ENCODE data around the gene DGKI. TPM values are rescaled to one million over a fixed set of nuclear protein-coding genes. Genes with fewer than 3 reads are reported as not detected.

DGKI gene
- total RNA-seq, 1 donor from 2014 or later: 5.5 TPM

DNA sequence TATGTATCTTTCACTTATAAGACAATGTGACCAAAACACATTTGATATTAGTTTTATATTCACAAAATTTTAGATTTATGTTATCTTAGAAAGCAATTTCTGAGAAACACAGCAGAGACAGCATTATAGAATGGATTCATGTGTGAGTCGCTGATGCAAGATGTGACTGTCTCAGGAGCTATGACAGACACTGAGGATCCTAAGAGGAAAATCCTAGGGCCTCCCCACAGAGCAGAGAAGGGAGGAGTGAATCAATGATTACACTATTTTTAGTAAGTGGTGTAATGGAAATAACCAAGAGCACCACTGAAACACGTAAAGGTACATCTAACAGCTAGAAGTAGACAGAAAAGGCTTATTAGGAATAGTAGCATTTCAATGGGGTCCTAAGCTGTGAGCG is 299.3 kb downstream of the DGKI start:
- H3K4me3 Mint-ChIP-seq: no peak overlapping the region
- no peak for DNase-seq (ENCODE audit: low spot score)
- no peaks in the 10 kb centered on the region for H3K9me3 Mint-ChIP-seq
- H2AFZ ChIP-seq (replicated peaks): no peak overlapping the region
- no peaks in the 10 kb centered on the region for H3K4me1 ChIP-seq
- H3K36me3 Mint-ChIP-seq: no peaks in the 10 kb centered on the region
- no peak overlapping the region for H3K27ac Mint-ChIP-seq
- no peaks in the 10 kb centered on the region for H3K79me2 ChIP-seq (ENCODE audit: low read depth)
- H3K4me2 ChIP-seq: no peak overlapping the region
- H3K4me3 ChIP-seq: no peak overlapping the region
- no peaks in the 10 kb centered on the region for H3K9me3 ChIP-seq (ENCODE audit: low read depth)
- H4K20me1 ChIP-seq (ENCODE audit: low read depth): no peaks in the 10 kb centered on the region
- no peaks in the 10 kb centered on the region for H3K27me3 Mint-ChIP-seq (ENCODE audit: insufficient read depth, low read depth)
- no peak overlapping the region for H3K9ac ChIP-seq
- no peaks in the 10 kb centered on the region for H3K36me3 ChIP-seq
- H3K4me1 Mint-ChIP-seq: no peaks in the 10 kb centered on the region
- no peaks in the 10 kb centered on the region for H3F3A ChIP-seq (ENCODE audit: low read depth)
- H3K27me3 ChIP-seq: no peaks in the 10 kb centered on the region
- H3K27ac ChIP-seq: no peak overlapping the region
- TF ChIP-seq EZH2phosphoT487 (IDR thresholded peaks at IDR 0.05): no peak

DNA sequence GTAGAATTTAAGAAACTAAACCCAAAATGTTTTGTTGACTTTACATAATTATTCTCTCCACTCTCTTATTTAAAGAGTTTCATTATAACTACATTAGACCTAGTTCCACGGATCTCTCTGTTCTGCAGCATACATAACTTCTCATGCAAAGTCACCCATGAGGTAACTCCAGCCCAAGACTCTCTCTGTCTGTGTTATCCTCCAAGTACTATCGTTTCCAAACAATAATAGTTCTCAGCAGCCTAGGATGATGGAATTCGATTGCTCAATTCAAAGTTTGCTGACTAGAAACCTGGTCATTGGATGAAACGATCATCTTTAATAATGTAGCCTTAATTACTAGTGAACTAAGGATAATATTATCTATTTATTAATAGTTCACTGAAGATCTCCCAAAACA is 300.1 kb downstream of the DGKI start:
- no peak for DNase-seq (ENCODE audit: low spot score)

DNA sequence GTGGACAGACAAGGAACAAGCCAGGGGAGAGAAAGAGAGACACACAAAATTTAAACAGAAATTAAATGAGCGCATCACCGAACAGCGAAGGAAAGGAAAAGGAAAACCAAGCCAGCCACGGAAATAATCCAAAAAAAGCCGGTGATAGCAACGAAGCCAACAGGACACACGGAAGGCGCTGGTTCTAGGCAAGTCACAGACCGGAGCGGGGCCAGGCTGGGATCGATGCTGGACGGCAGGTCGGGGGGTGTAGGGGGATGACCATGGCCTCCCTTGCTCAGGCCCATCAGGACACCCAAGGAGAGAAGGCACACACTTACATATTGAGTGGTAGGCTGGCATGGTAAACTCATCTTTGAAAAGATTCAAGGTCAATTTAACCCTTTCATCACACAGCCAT is 300.8 kb downstream of the DGKI start:
- H2AFZ ChIP-seq (replicated peaks): no peak overlapping the region
- H3K27me3 Mint-ChIP-seq (ENCODE audit: insufficient read depth, low read depth): no peaks in the 10 kb centered on the region
- H3K27me3 ChIP-seq: no peaks in the 10 kb centered on the region
- H3K27ac Mint-ChIP-seq: no peak overlapping the region
- H3K4me2 ChIP-seq: no peak overlapping the region
- H3K36me3 Mint-ChIP-seq: no peaks in the 10 kb centered on the region
- H3K27ac ChIP-seq: no peak overlapping the region
- no peak overlapping the region for H3K9ac ChIP-seq
- H3K79me2 ChIP-seq (ENCODE audit: low read depth): no peaks in the 10 kb centered on the region
- no peaks in the 10 kb centered on the region for H3K9me3 ChIP-seq (ENCODE audit: low read depth)
- no peak for DNase-seq (ENCODE audit: low spot score)
- no peaks in the 10 kb centered on the region for H3K4me1 ChIP-seq
- H4K20me1 ChIP-seq (ENCODE audit: low read depth): no peaks in the 10 kb centered on the region
- TF ChIP-seq EZH2phosphoT487 (IDR thresholded peaks at IDR 0.05) (no peak), EZH2 (IDR thresholded peaks at IDR 0.05) (no peak)
- TF ChIP-seq, protein P1, sequence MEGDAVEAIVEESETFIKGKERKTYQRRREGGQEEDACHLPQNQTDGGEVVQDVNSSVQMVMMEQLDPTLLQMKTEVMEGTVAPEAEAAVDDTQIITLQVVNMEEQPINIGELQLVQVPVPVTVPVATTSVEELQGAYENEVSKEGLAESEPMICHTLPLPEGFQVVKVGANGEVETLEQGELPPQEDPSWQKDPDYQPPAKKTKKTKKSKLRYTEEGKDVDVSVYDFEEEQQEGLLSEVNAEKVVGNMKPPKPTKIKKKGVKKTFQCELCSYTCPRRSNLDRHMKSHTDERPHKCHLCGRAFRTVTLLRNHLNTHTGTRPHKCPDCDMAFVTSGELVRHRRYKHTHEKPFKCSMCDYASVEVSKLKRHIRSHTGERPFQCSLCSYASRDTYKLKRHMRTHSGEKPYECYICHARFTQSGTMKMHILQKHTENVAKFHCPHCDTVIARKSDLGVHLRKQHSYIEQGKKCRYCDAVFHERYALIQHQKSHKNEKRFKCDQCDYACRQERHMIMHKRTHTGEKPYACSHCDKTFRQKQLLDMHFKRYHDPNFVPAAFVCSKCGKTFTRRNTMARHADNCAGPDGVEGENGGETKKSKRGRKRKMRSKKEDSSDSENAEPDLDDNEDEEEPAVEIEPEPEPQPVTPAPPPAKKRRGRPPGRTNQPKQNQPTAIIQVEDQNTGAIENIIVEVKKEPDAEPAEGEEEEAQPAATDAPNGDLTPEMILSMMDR (IDR thresholded peaks at IDR 0.05): no peak
- H3K36me3 ChIP-seq: no peaks in the 10 kb centered on the region
- H3F3A ChIP-seq (ENCODE audit: low read depth): no peaks in the 10 kb centered on the region
- H3K9me3 Mint-ChIP-seq: no peaks in the 10 kb centered on the region
- H3K4me3 Mint-ChIP-seq: no peak overlapping the region
- H3K4me3 ChIP-seq: no peak overlapping the region
- no peaks in the 10 kb centered on the region for H3K4me1 Mint-ChIP-seq

More for the DNA sequence above, 300.1 kb downstream of the DGKI start:
- no peak overlapping the region for H3K27ac Mint-ChIP-seq
- no peaks in the 10 kb centered on the region for H3K27me3 Mint-ChIP-seq (ENCODE audit: insufficient read depth, low read depth)
- Histone ChIP-seq H2AFZ (replicated peaks) (no peak overlapping the region), H3K9ac (no peak overlapping the region), H3K4me3 (no peak overlapping the region), H3K4me2 (no peak overlapping the region), H3K27me3 (no peaks in the 10 kb centered on the region), H3K79me2 (ENCODE audit: low read depth) (no peaks in the 10 kb centered on the region), H3K36me3 (no peaks in the 10 kb centered on the region), H3K9me3 (ENCODE audit: low read depth) (no peaks in the 10 kb centered on the region), H3F3A (ENCODE audit: low read depth) (no peaks in the 10 kb centered on the region), H4K20me1 (ENCODE audit: low read depth) (no peaks in the 10 kb centered on the region), H3K4me1 (no peaks in the 10 kb centered on the region), H3K27ac (no peak overlapping the region)
- TF ChIP-seq EZH2phosphoT487 (IDR thresholded peaks at IDR 0.05): no peak
- TF ChIP-seq, protein P1 (IDR thresholded peaks at IDR 0.05): no peak
- no peak for TF ChIP-seq EZH2 (IDR thresholded peaks at IDR 0.05)
- no peaks in the 10 kb centered on the region for H3K9me3 Mint-ChIP-seq
- H3K4me3 Mint-ChIP-seq: no peak overlapping the region
- H3K36me3 Mint-ChIP-seq: no peaks in the 10 kb centered on the region
- no peaks in the 10 kb centered on the region for H3K4me1 Mint-ChIP-seq

- Mint-ChIP-seq H3K27me3 (ENCODE audit: insufficient read depth, low read depth) (no peaks in the 10 kb centered on the region), H3K36me3 (no peaks in the 10 kb centered on the region), H3K4me1 (no peaks in the 10 kb centered on the region), H3K9me3 (no peaks in the 10 kb centered on the region), H3K27ac (no peak overlapping the region), H3K4me3 (no peak overlapping the region)
- TF ChIP-seq, protein P1 (IDR thresholded peaks at IDR 0.05): no peak
- TF ChIP-seq EZH2phosphoT487 (IDR thresholded peaks at IDR 0.05) (no peak), EZH2 (IDR thresholded peaks at IDR 0.05) (no peak)
- H3K27ac ChIP-seq: no peak overlapping the region
- no peaks in the 10 kb centered on the region for H3K27me3 ChIP-seq
- H3F3A ChIP-seq (ENCODE audit: low read depth): no peaks in the 10 kb centered on the region
- no peak overlapping the region for H3K4me2 ChIP-seq
- no peak overlapping the region for H3K9ac ChIP-seq
- H4K20me1 ChIP-seq (ENCODE audit: low read depth): no peaks in the 10 kb centered on the region
- H3K4me3 ChIP-seq: no peak overlapping the region
- no peaks in the 10 kb centered on the region for H3K36me3 ChIP-seq
- no peaks in the 10 kb centered on the region for H3K79me2 ChIP-seq (ENCODE audit: low read depth)
- H3K9me3 ChIP-seq (ENCODE audit: low read depth): no peaks in the 10 kb centered on the region
- no peaks in the 10 kb centered on the region for H3K4me1 ChIP-seq
- DNase-seq (ENCODE audit: low spot score): no peak
- H2AFZ ChIP-seq (replicated peaks): no peak overlapping the region
Measured at GRCh38 chr7:137545059-137545716, 301.6 kb downstream of the DGKI start.

Data from neural progenitor cell (in vitro differentiated cells).